ENCODE results near the gene MRPL41.

GRCh38 chr9:137521405-137521985 is 30.2 kb upstream of the MRPL41 start:
- no peak for TF ChIP-seq CTCF (conservative IDR thresholded peaks at IDR 0.05 in 1 of 2, IDR thresholded peaks at IDR 0.05 in 1 of 2; ENCODE audit: low read depth in 1 of 2, low read length in 2 of 2)
- no peak for TF ChIP-seq EZH2 (IDR thresholded peaks at IDR 0.05; ENCODE audit: low read length, missing control alignments)

Measured in fibroblast of lung (primary cell).